HG03575 (cell line): ENCODE results near the gene GFRA1.

Source experiments
- ATAC-seq: cut with Tn5 transposase; IDR thresholded peaks from one replicate; pipeline ENCODE4 v1.9.1; 2021; ENCODE audit not compliant: unreplicated experiment, insufficient number of reproducible peaks, low FRiP score; ENCODE audit errors: extremely low read depth

GFRA1 gene

DNA sequence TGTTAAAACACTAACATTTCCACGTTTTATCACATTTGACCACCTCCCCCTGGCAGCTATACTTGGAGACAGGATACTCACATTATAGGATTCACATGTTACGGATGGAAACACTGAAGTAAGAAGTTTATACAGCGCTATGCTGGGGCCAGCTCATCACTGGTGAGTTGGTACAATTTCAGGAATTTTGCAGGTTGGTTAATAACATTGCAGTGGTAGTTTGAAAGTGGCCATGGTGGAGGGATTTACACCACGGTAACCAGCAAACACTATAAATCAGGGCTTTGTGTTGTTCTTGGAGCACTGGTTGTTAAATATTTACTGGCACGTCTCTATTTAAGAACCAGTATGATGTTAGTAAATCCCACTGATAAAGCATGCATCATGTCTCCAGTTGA is 174.0 kb downstream of the GFRA1 start:
- no peak for ATAC-seq

- no peak for ATAC-seq
These were observed 174.5 kb downstream of the GFRA1 start for GRCh38 chr10:116098411-116099022.

GRCh38 chr10:116097239-116097784 is 175.7 kb downstream of the GFRA1 start:
- no peak for ATAC-seq

- ATAC-seq, result no peak
These were observed 176.5 kb downstream of the GFRA1 start for GRCh38 chr10:116096526-116096925.

- ATAC-seq, result no peak
These were observed 178.7 kb downstream of the GFRA1 start for GRCh38 chr10:116094356-116094755.

GRCh38 chr10:116093031-116093430 is 180.0 kb downstream of the GFRA1 start:
- no peak for ATAC-seq

DNA sequence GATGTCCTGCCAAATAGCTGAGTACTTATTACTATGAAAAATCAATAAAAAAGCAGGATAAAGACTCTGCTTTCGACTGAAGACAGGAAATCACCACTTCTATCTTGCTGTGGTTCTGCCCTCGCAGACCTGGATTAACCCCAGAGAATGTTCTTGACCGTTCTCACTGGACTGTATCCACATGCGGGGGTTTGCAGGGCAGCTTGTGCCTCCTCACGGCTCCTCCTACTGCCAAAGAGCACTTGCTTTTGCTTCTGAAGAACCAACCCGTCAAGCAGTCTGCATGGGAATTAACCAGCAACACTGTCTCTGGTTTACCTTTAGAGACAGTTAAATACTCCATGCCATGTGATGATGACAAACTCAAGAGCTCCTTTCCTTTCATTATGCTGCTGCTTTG is 184.0 kb downstream of the GFRA1 start:
- no peak for ATAC-seq

GRCh38 chr10:116085323-116085722 is 187.7 kb downstream of the GFRA1 start:
- no peak for ATAC-seq

DNA sequence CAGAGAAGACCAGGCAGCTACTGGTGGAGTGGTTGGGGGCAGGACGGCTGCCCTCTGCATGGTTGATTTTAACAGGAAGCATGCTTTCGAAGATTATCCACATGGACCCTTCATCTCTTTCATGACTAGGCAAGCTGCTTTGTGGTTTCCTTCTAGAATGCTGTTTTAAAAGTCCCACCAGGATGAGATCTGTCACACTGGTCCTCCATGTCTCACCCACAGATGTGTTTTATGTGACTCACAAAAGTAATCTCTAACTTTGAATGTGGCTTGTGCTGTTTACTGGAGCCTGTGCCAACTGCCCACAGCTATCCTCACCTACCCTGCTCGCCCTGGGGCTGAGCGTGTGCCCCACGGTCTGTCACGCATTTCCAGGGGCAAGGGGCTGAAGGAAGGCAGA is 188.8 kb downstream of the GFRA1 start:
- ATAC-seq, result no peak

- no peak for ATAC-seq
These were observed 189.7 kb downstream of the GFRA1 start for GRCh38 chr10:116083226-116083762.

DNA sequence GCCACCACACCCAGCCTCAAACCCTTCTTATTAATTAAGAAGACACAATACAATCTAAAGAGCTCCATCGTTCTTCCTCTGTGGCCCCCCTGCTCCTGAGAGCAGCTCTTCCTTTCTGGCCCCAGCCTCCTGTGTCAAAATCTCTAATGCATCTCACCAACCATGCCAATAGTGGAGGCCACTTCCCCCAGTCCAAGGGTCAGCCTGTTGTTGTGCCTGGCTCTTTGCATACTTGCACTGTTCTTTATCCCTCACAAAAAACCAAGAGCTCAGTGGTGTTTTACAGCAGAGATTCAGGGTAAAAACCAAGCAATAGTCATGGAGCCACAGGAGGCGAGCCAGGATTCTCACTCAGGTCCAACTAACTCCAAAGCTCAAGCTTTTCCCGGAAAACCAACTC is 190.2 kb downstream of the GFRA1 start:
- ATAC-seq, result no peak

GRCh38 chr10:116082206-116082605 is 190.8 kb downstream of the GFRA1 start:
- ATAC-seq, result no peak

DNA sequence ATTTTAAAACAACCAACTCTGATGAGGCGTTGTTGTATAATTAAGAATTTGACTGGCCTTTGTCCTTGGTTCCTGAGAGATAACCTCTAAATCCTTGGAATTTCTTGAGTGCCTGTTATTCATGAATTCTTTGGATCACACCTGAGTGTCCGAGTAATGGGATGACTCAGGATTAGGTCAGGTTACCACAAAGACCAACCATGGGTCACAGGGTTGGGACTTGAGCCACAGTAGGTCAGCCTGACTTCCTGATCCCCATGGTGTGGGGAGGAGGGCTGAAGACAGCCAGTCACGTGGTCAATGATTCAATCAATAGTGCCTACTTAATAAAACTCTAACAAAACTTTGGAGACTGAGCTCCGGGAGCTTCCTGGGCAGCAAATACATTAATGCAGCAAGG is 192.5 kb downstream of the GFRA1 start:
- no peak for ATAC-seq

DNA sequence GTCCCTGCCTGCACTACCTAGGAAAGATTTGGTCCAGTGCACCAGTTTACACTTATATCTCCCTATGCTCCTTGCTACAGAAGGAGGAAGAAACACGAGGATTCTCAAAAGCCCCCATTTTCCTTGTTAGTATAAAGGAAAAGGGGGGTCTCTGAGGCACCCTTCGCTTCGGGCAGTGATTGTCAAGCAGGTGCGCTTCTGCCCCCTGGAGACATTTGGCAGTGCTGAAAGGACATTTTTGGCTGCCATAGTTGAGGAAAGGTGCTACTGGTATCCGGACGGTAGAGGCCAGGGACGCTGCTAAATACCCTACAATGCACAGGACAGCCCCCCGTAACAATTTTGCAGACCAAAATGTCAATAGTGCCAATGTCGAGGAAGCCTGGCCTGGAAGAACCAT is 193.7 kb downstream of the GFRA1 start:
- no peak for ATAC-seq

GRCh38 chr10:116076621-116077020 is 196.4 kb downstream of the GFRA1 start:
- no peak for ATAC-seq

- no peak for ATAC-seq
These were observed 199.5 kb downstream of the GFRA1 start for GRCh38 chr10:116073510-116073909.

- ATAC-seq, result no peak
These were observed 200.0 kb downstream of the GFRA1 start for GRCh38 chr10:116073001-116073400.

DNA sequence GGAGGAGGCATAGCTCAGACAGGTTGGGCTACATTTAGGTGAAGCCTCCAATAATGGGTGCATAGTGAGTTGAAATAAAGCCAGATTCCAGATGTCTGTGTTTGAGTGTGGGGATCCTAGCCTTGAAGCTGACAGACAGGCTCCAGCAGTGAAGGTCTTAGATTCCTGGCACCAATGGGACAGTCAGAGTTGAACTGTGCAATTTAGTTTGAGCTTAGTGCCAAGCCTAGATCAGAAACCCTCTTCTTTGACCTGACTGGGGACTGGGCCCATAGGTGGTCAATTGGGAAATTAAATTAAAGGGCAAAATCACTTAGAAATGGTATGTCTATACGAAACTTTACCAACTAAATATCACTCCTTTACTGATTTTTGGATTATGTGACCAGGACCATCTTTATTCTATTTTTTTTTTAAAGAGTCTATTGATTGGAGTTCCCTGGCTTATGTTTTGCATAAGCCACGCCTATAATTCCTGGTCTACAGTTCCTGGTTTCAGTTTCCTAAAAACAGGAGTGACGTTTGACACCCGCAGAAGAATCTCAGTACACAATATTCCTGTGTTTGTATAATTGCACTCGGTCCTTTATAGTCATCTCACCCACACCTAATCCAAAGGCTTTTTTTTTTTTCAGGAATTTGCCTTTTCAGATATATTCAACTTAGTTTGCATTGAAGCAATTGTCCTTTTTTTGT is 201.4 kb downstream of the GFRA1 start:
- ATAC-seq, result no peak

DNA sequence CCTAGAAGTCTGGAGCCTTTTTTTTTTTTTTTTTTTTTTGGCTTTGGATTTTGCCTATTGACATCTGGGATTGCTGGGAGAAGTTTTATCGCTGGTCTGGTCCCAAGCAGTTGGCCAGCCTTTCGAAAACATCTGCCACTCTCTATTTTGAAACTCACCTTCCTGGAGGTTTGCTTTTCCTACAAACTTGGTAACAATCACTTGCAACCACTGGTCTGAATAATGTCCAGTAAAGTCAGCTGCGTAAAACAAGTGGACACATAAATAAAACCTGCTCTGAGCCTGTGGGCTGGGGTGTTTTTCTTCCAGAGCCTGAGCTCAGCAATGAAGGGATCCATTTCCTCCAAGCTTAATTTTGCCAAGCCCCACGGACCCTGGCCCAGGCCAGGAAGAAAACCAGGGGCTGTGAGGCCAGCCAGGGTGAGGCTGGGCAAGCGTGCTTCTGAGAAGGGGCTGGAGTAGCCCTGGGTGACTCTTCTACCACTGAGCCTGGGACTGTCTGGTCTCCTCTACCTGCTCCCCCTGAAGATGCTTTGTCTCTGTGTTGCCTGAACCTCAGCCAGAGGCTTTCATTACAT is 202.2 kb downstream of the GFRA1 start:
- no peak for ATAC-seq

- no peak for ATAC-seq
These were observed 203.2 kb downstream of the GFRA1 start for GRCh38 chr10:116069856-116070255.
